Heart left ventricle (tissue), 13 donors: ENCODE results near the gene FNTB.

Experiments used
- POLR2A ChIP-seq, 2 donors: fragments of 450-650 bp; IDR thresholded peaks; one replicate each; pipeline ENCODE4 v1.6.1; 2017; ENCODE audit warnings: antibody characterized with exemption in 2 of 2, mild to moderate bottlenecking in 2 of 2, moderate library complexity in 2 of 2
- TF ChIP-seq, protein P1 (sequence below), 12 donors: fragments of 200-600 bp; sonication (generic) in 4 of 12; IDR thresholded peaks; one replicate each; pipeline versions ENCODE4 v1.5.0 to v1.8.0; 2018 to 2022; ENCODE audit warnings: antibody characterized with exemption in 12 of 12, mild to moderate bottlenecking in 5 of 12
- donor health status: ischemic (EF 13 %, LVEDD 7.1; RV severe dilation, severe dysfunction).
- donor health status: DM: no; HTN: yes; CAD: no.
- donor health status: DM: no; HTN: no; CAD: no.
- donor health status: ischemic (EF 25% LVEDD 6.9; RV normal size, moderate dysfunction).
- donor health status: ischemic (EF 25% LVEDD 5.7; RV mildly dilated, moderate dysfunction).
- donor health status: ischemic (EF 35%, LVEDD 5.7; RV mildly dilated, moderate dysfunction).
- donor health status: nonischemic (EF 11% LVEDD 7.7; RV severe dilation, severe dysfunction).
- donor health status: DM: yes; HTN: yes; CAD: no.
- donor health status: PGD.
- donor health status: ischemic (EF 29% LVEDD 5.4; RV normal size, mild dysfunction).
- donor health status: nonischemic (EF 23%, LVEDD 6.1; RV moderate dilation, normal function).

DNA sequence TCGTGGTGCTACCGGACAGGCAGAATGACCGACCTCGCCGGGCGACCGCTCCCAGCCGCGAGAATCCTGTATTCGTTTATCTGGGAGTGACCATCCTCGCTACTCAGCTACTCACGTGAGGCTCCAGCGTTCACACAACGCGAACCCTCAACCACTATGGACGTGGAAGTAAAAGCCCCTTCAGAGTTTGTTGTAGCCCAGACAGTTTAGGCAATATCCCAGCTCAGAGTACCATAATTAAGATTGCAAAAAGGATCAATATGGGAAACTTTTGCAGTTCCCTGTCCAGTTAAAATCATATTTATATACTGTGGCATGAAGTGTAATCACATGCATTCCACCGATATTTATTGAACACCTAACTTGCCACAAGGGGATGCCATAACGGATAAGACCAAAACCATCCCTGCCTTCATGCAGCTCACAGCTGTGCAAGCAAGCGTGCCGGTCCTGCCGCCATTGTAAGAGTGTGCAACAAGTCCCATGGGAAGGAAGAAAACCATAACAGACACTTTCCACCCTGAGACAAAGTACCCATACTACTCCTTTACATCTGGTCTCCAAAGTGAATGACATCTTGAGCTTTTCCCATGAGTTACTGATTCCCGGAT, 116.6 kb downstream of the FNTB start:
- TF ChIP-seq POLR2A (IDR thresholded peaks at IDR 0.05): no peak
- TF ChIP-seq, protein P1, sequence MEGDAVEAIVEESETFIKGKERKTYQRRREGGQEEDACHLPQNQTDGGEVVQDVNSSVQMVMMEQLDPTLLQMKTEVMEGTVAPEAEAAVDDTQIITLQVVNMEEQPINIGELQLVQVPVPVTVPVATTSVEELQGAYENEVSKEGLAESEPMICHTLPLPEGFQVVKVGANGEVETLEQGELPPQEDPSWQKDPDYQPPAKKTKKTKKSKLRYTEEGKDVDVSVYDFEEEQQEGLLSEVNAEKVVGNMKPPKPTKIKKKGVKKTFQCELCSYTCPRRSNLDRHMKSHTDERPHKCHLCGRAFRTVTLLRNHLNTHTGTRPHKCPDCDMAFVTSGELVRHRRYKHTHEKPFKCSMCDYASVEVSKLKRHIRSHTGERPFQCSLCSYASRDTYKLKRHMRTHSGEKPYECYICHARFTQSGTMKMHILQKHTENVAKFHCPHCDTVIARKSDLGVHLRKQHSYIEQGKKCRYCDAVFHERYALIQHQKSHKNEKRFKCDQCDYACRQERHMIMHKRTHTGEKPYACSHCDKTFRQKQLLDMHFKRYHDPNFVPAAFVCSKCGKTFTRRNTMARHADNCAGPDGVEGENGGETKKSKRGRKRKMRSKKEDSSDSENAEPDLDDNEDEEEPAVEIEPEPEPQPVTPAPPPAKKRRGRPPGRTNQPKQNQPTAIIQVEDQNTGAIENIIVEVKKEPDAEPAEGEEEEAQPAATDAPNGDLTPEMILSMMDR (IDR thresholded peaks at IDR 0.05): peak in 1 of 12 donors; percentile 9
